Upper lobe of right lung (tissue), 1 donor: ENCODE data around the gene FTH1. TPM values are rescaled to one million over a fixed set of nuclear protein-coding genes. Genes with fewer than 3 reads are reported as not detected.
A peak's percentile ranks its signal among the peaks of the same experiment; 100 is the strongest.

Source experiments
- ATAC-seq: fragments of 200-7000 bp; cut with Tn5 transposase; one replicate; pipeline ENCODE4 v1.9.1; 2020; ENCODE audit warnings: mild to moderate bottlenecking, moderate library complexity
- DNase-seq: peaks from one replicate; pipeline ENCODE4 v3.0.0-alpha.2; 2020
- H3K27ac ChIP-seq: fragments of 200-600 bp; one replicate; pipeline ENCODE4 v1.8.0; 2022
- H3K27me3 ChIP-seq: fragments of 200-600 bp; one replicate; pipeline ENCODE4 v1.8.0; 2022; ENCODE audit warnings: mild to moderate bottlenecking
- H3K36me3 ChIP-seq: fragments of 200-600 bp; one replicate; pipeline ENCODE4 v1.8.0; 2022
- H3K4me1 ChIP-seq: fragments of 200-600 bp; one replicate; pipeline ENCODE4 v1.8.0; 2022
- H3K4me3 ChIP-seq: fragments of 200-600 bp; one replicate; pipeline ENCODE4 v1.8.0; 2022; ENCODE audit warnings: mild to moderate bottlenecking
- H3K9me3 ChIP-seq: fragments of 200-600 bp; one replicate; pipeline ENCODE4 v1.8.0; 2022
- intact Hi-C: fragments of 100-400 bp; cut with DNase I; formaldehyde crosslinking; loops from one replicate; pipeline ENCODE4 v1.11.0; 2022
- total RNA-seq: library from RNA; stranded (reverse); fragmentation: NEBNext Ultra II Directional; extraction: Animal tissue kit (Norgen Biotek cat#: 25700); gene quantifications from one replicate; pipeline ENCODE4 v1.2.1, GENCODE V29; 2021
- TF ChIP-seq, protein P1 (sequence below): fragments of 200-600 bp; IDR thresholded peaks from one replicate; pipeline ENCODE4 v1.8.0; 2022; ENCODE audit warnings: antibody characterized with exemption
- donor health status: DM: no; HTN: yes; CAD: no; lungs with severe emphysema.

Gene FTH1
- total RNA-seq, 1 donor from 2014 or later, result 4,022 TPM

DNA sequence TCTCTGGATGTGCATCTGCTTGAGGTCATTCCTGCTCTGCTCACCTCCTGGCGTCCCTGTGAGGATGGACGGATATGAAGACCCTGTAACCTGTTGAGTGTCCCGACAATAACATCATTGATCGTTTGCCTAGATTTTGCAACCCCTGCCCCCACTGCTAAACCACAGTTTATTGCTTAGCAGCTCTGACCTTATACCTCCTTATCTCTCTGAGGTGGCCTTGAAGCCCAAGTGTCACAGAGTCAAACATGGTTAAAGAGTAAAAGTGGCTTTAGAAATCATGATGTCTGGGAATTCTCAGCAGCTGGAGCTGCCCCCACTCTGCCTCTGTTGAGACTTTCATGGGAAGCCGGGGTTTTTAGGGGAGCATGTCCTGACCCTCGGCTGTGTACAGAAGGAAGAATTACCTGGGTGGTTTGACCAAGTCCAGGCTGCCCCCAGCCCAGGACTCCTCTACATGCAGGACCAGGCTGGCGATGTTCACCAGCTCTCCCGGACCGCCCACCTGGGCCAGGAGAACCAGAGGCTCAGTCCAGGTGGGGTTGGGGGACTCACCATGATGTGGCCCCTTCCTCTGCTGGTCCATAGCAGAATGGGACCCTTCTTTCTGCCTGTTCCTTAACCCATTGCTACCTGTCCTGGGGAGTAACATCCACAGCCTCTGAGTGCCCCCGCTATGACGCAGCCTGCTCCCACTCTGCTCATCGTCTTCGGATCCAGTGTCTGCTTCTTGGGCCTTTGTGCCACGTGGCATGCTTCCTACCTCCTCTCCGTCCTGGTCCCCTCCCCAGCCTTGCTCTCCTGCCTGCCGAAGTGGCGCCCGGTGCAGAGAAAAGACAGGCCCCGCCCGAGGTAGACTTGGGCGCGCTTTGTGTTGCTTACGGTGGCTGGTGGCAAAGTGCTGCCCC is 33.4 kb upstream of the FTH1 start:
- H3K36me3 ChIP-seq, result no peaks in the 10 kb centered on the region
- DNase-seq, result peak; percentile 59
- no peak overlapping the region for H3K27ac ChIP-seq
- intact Hi-C loops, result no loop called here
- TF ChIP-seq, protein P1, sequence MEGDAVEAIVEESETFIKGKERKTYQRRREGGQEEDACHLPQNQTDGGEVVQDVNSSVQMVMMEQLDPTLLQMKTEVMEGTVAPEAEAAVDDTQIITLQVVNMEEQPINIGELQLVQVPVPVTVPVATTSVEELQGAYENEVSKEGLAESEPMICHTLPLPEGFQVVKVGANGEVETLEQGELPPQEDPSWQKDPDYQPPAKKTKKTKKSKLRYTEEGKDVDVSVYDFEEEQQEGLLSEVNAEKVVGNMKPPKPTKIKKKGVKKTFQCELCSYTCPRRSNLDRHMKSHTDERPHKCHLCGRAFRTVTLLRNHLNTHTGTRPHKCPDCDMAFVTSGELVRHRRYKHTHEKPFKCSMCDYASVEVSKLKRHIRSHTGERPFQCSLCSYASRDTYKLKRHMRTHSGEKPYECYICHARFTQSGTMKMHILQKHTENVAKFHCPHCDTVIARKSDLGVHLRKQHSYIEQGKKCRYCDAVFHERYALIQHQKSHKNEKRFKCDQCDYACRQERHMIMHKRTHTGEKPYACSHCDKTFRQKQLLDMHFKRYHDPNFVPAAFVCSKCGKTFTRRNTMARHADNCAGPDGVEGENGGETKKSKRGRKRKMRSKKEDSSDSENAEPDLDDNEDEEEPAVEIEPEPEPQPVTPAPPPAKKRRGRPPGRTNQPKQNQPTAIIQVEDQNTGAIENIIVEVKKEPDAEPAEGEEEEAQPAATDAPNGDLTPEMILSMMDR, result no peak
- H3K4me3 ChIP-seq, result no peak overlapping the region
- H3K9me3 ChIP-seq, result peaks cover 5% of the 10 kb centered on the region
- peaks cover 11% of the 10 kb centered on the region for H3K4me1 ChIP-seq
- H3K27me3 ChIP-seq, result no peaks in the 10 kb centered on the region
- no peak for ATAC-seq

DNA sequence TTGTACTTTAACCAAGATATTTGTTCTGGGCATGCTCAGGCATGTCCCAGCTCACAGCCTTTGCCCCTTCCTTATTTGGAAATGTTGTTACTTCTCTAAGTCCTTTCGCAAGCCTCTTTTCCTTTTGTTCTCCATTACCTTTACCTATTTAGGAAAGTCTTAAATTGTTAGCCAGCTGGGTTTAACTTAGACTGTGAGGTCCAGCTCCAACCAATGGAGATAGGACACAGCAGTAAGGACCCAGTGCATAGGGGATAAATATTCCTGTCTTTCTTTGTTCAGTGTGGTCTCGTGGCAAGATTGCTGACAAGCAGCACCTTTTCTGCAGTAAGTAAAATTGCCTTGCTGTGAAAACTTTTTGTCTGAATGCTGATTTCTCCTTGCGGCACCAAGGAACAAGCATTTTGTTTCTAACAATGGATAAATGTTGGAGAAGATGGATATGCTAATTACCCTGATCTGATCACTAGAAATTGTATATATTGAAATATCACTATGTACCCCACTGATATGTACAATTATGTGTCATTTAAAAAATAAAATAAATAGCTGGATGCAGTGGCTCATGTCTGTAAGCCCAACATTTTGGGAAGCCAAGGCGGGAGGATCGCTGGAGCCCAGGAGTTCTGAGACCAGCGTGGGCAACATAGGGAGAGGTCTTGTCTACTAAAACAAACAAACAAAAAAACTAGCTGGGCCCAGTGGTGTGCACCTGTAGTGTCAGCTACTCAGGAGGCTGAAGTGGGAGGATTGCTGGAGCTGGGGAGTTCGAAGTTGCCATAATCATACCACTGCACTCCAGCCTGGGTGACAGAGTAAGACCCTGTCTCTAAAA is 31.9 kb upstream of the FTH1 start:
- peaks cover 5% of the 10 kb centered on the region for H3K9me3 ChIP-seq
- no peaks in the 10 kb centered on the region for H3K36me3 ChIP-seq
- peaks cover 3% of the 10 kb centered on the region for H3K4me1 ChIP-seq
- peak; percentile 25 for DNase-seq
- ATAC-seq, result no peak
- H3K4me3 ChIP-seq, result no peak overlapping the region
- TF ChIP-seq, protein P1, result no peak
- no peak overlapping the region for H3K27ac ChIP-seq
- intact Hi-C loops, result no loop called here
- no peaks in the 10 kb centered on the region for H3K27me3 ChIP-seq

DNA sequence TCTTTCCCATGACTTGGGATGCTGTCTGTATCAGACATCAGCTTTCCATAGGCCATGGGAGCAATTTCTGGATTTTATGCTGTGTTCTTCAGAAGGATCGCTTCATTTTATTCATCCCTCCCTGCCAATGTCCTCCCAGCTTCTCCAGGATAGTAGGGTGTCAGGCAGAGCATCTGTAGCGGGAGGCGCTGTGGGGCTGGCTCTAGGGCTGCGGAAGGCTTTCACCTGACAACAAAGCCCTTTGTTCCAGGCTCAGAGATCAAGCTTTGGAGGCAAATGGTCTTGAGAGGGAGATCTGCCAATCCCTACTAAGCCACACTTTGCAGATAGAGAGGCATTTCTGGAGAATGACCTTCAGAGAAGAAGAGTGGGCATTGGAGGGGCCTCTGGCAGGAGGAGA is 29.5 kb upstream of the FTH1 start:
- no peak for ATAC-seq
- no peaks in the 10 kb centered on the region for H3K36me3 ChIP-seq
- no peaks in the 10 kb centered on the region for H3K27me3 ChIP-seq
- peaks cover 5% of the 10 kb centered on the region for H3K9me3 ChIP-seq
- H3K4me3 ChIP-seq, result no peak overlapping the region
- DNase-seq, result peak; percentile 13
- H3K27ac ChIP-seq, result no peak overlapping the region
- peaks cover 3% of the 10 kb centered on the region for H3K4me1 ChIP-seq
- TF ChIP-seq, protein P1, result no peak
- intact Hi-C loops, result no loop called here

DNA sequence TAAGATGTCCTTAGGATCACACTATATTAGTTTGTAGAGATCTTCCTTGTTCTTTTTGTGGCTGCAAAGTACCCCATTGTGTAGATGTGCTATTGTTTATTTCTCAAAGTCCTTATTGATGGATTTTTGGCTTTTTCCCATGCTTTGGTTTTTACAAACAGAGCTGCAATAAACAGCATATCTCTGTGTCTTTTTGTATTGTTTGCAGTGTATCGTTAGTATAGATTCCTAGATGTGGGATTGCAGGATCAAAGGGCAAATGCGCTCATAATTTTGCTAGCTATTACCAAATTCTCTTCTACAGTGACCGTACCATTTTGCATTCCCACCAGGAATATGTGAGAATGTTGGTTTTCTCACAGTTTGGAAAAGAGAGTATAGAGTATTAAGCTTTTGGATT is 27.5 kb upstream of the FTH1 start:
- no peaks in the 10 kb centered on the region for H3K27me3 ChIP-seq
- intact Hi-C loops, result no loop called here
- no peak for DNase-seq

DNA sequence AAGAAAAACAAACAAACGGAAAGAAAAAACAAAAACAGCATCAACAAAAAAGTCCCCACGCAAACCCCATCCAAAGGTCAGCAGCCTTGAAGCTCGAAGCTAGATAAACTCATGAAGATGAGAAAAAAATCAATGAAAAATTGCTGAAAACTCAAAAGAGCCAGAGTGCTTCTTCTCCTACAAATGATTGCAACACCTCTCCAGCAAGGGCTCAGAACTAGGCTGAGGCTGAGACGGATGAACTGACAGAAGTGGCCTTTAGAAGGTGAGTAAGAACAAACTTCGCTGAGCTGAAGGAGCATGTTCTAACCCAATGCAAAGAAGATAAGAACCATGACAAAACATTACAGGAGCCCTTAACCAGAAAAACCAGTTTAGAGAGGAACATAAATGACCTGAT is 18.4 kb upstream of the FTH1 start:
- H3K4me3 ChIP-seq, result no peak overlapping the region
- no peak overlapping the region for H3K27ac ChIP-seq
- peak; percentile 89 for ATAC-seq
- H3K36me3 ChIP-seq, result no peaks in the 10 kb centered on the region
- peak; percentile 27 for DNase-seq
- H3K4me1 ChIP-seq, result no peaks in the 10 kb centered on the region
- H3K9me3 ChIP-seq, result no peaks in the 10 kb centered on the region
- intact Hi-C loops, result no loop called here
- TF ChIP-seq, protein P1, result no peak
- no peaks in the 10 kb centered on the region for H3K27me3 ChIP-seq

More for the DNA sequence above, 27.5 kb upstream of the FTH1 start:
- Histone ChIP-seq H3K27ac (no peak overlapping the region), H3K4me1 (no peaks in the 10 kb centered on the region), H3K36me3 (no peaks in the 10 kb centered on the region), H3K9me3 (peaks cover 5% of the 10 kb centered on the region), H3K4me3 (no peak overlapping the region)
- no peak for ATAC-seq
- TF ChIP-seq, protein P1, result no peak
